CD4-positive, alpha-beta T cell (primary cell): Measurements from ENCODE around the gene PPARD. TPM values are rescaled to one million over a fixed set of nuclear protein-coding genes. Genes with fewer than 3 reads are reported as not detected.

Experiments
- ATAC-seq: fragments of 200-7000 bp; cut with Tn5 transposase; one replicate; pipeline ENCODE4 v1.10.0; 2022; ENCODE audit warnings: mild to moderate bottlenecking; ENCODE audit not compliant: poor library complexity
- CTCF ChIA-PET: fragments of 350-600 bp; sonication (Branson Sonifier 250); formaldehyde crosslinking; loops from one replicate; lab custom pipeline; 2021; ENCODE audit warnings: antibody characterized with exemption, inconsistent platforms; lab: Charles Lee
- POLR2A ChIA-PET: fragments of 350-600 bp; sonication (Branson Sonifier 250); formaldehyde crosslinking; loops from one replicate; lab custom pipeline; 2021; ENCODE audit warnings: antibody characterized with exemption, inconsistent platforms; lab: Charles Lee
- DNase-seq, 14 experiments: peaks; one replicate each; pipeline ENCODE4 v3.0.0-alpha.2; 2013 to 2020; ENCODE audit warnings: mixed read lengths in 2 of 14
- H3K27ac ChIP-seq, 2 donors: one replicate each; pipeline versions ENCODE4 v1.5.1 to v1.7.0; 2013; ENCODE audit warnings: low read length in 2 of 2, low read depth in 1 of 2, mild to moderate bottlenecking in 1 of 2
- H3K27me3 ChIP-seq, 2 experiments: 1 replicate in 1 of 2; 2 replicates in 1 of 2; pipeline versions ENCODE4 v1.6.1 to v1.7.0; 2013; ENCODE audit warnings: low read length in 2 of 2, control low read depth in 1 of 2, mild to moderate bottlenecking in 1 of 2, moderate library complexity in 1 of 2; ENCODE audit not compliant: insufficient read depth in 2 of 2, control insufficient read depth in 1 of 2
- H3K36me3 ChIP-seq: one replicate; pipeline ENCODE4 v1.6.1; 2013; ENCODE audit warnings: low read length, control low read depth; ENCODE audit not compliant: insufficient read depth
- H3K4me1 ChIP-seq: one replicate; pipeline ENCODE4 v1.6.1; 2013; ENCODE audit warnings: low read length, control low read depth; ENCODE audit not compliant: insufficient read depth
- H3K4me3 ChIP-seq: one replicate; pipeline ENCODE4 v1.5.1; 2013; ENCODE audit warnings: mild to moderate bottlenecking, low read length, moderate library complexity
- H3K9me3 ChIP-seq, 2 experiments: 1 replicate in 1 of 2; 2 replicates in 1 of 2; pipeline versions ENCODE4 v1.6.1 to v1.7.0; 2013; ENCODE audit warnings: low read length in 2 of 2, mild to moderate bottlenecking in 2 of 2, control low read depth in 1 of 2, moderate library complexity in 1 of 2; ENCODE audit not compliant: control insufficient read depth in 1 of 2, insufficient read depth in 1 of 2
- H3K27ac Mint-ChIP-seq: one replicate; pipeline ENCODE4 v1.8.0; 2020; ENCODE audit warnings: mixed read lengths
- H3K27me3 Mint-ChIP-seq: one replicate; pipeline ENCODE4 v1.8.0; 2021; ENCODE audit warnings: mixed read lengths
- H3K36me3 Mint-ChIP-seq: one replicate; pipeline ENCODE4 v1.8.0; 2021; ENCODE audit warnings: low read depth, mixed read lengths
- H3K4me1 Mint-ChIP-seq: one replicate; pipeline ENCODE4 v1.8.0; 2021; ENCODE audit warnings: low read depth, mixed read lengths
- H3K4me3 Mint-ChIP-seq: one replicate; pipeline ENCODE4 v1.8.0; 2020; ENCODE audit warnings: mild to moderate bottlenecking, mixed read lengths
- H3K9me3 Mint-ChIP-seq: one replicate; pipeline ENCODE4 v1.8.0; 2020; ENCODE audit warnings: mixed read lengths
- intact Hi-C, 2 experiments: fragments of 100-400 bp; cut with DNase I in 1 of 2; cut with micrococcal nuclease in 1 of 2; formaldehyde crosslinking; loops; one replicate each; pipeline versions ENCODE4 v1.15.1 to v1.9.0; 2023 to 2025; cut with DNase I, micrococcal nuclease
- total RNA-seq, 174 experiments: library from RNA in 2 of 174; stranded (reverse) in 2 of 174; gene quantifications; one replicate each; pipeline ENCODE4 v1.2.3 and lab custom pipeline; 2021 to 2026
- TF ChIP-seq, protein P1 (sequence below): fragments of 200-600 bp; IDR thresholded peaks from one replicate; pipeline ENCODE4 v1.8.0; 2022; ENCODE audit warnings: antibody characterized with exemption, mild to moderate bottlenecking

PPARD gene
- total RNA-seq, 2 experiments from 2014 or later, result 34.1 to 37.0 TPM

DNA sequence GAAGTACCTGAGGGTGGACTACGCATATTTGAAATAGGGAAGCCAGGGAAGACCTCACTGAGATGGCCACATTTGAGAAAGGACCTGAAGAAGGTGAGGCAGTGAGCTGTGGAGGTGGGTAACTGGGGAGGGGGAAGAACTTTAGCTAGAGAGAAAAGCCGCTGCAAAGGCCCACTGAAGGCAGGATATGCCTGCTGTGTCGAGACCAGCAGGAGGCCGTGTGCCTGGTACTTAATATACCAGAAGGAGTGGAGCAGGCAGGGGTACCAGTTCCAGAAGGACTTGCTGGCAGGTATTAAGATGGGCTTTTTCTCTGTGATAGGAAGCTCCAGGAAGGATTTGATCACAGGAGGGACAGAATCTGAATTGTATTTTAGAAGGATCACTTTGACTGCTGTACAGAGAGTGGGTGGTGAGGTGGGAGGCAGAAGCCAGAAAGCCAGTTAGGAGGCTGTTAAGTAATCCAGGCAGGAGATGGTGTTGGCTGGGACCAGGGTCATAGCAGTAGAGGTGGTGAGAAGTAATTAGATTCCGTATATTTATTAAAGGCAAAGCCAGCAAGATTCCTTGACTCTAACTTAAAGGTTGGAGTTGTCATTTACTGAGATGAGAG, 55.6 kb downstream of the PPARD start:
- H3K27me3 Mint-ChIP-seq, result no peaks in the 10 kb centered on the region
- DNase-seq (no peak), ATAC-seq (no peak)
- H3K36me3 ChIP-seq, result peaks cover 5% of the 10 kb centered on the region
- intact Hi-C loops, result loop anchor here in 1 of 2 experiments (10.0 kb wide), 1 partner anchor 53 kb away; the partner anchor contains the start of gene PPARD
- H3K4me1 Mint-ChIP-seq, result peaks cover 38% of the 10 kb centered on the region
- no peak overlapping the region for H3K27ac Mint-ChIP-seq
- H3K9me3 ChIP-seq, result no peaks in the 10 kb centered on the region
- TF ChIP-seq, protein P1, sequence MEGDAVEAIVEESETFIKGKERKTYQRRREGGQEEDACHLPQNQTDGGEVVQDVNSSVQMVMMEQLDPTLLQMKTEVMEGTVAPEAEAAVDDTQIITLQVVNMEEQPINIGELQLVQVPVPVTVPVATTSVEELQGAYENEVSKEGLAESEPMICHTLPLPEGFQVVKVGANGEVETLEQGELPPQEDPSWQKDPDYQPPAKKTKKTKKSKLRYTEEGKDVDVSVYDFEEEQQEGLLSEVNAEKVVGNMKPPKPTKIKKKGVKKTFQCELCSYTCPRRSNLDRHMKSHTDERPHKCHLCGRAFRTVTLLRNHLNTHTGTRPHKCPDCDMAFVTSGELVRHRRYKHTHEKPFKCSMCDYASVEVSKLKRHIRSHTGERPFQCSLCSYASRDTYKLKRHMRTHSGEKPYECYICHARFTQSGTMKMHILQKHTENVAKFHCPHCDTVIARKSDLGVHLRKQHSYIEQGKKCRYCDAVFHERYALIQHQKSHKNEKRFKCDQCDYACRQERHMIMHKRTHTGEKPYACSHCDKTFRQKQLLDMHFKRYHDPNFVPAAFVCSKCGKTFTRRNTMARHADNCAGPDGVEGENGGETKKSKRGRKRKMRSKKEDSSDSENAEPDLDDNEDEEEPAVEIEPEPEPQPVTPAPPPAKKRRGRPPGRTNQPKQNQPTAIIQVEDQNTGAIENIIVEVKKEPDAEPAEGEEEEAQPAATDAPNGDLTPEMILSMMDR, result no peak
- H3K36me3 Mint-ChIP-seq, result peaks cover 29% of the 10 kb centered on the region
- H3K4me1 ChIP-seq, result peaks cover 35% of the 10 kb centered on the region
- no peak overlapping the region for H3K4me3 Mint-ChIP-seq
- ChIA-PET POLR2A (interaction anchor here (1.2 to 1.3 kb wide), 2 partner anchors 10 to 17 kb away, joined by 3 read pairs; no protein-coding TSS in a partner anchor), CTCF (interaction anchor here (1.0 kb wide), 1 partner anchor 51 kb away, joined by 3 read pairs; no protein-coding TSS in a partner anchor)
- H3K4me3 ChIP-seq, result no peak overlapping the region
- no peak overlapping the region for H3K27ac ChIP-seq
- no peaks in the 10 kb centered on the region for H3K9me3 Mint-ChIP-seq
- no peaks in the 10 kb centered on the region for H3K27me3 ChIP-seq

DNA sequence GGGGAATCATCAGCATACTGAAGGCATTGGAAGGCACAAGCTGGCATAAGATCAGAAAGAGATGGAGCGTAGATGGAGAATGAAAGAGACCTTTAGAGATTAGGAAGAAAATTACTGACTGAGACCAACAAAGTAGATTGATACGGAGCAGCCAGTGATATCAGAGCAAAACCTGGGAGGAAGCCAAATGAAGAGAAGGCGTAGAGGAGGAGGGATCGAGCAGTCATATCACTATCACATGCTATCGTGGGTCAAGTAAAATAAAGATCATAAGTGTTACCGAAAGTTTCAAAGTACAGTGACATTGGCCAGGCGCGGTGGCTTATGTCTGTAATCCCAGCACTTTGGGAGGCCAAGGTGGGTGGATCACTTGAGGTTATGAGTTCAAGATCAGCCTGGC, 56.2 kb downstream of the PPARD start:
- peaks cover 29% of the 10 kb centered on the region for H3K36me3 Mint-ChIP-seq
- Histone ChIP-seq H3K27ac (no peak overlapping the region), H3K9me3 (no peaks in the 10 kb centered on the region), H3K4me3 (no peak overlapping the region), H3K4me1 (peaks cover 29% of the 10 kb centered on the region), H3K27me3 (no peaks in the 10 kb centered on the region), H3K36me3 (peaks cover 5% of the 10 kb centered on the region)
- no peak for DNase-seq
- no peaks in the 10 kb centered on the region for H3K27me3 Mint-ChIP-seq
- intact Hi-C loops, result loop anchor here in 1 of 2 experiments (10.0 kb wide), 1 partner anchor 54 kb away; the partner anchor contains the start of gene PPARD
- TF ChIP-seq, protein P1, result no peak
- ATAC-seq, result no peak
- H3K4me1 Mint-ChIP-seq, result peaks cover 33% of the 10 kb centered on the region
- CTCF ChIA-PET, result interaction anchor here (1.0 kb wide), 1 partner anchor 51 kb away, joined by 3 read pairs; no protein-coding TSS in a partner anchor
- POLR2A ChIA-PET, result interaction anchor here (1.3 kb wide), 1 partner anchor 17 kb away, joined by 3 read pairs; no protein-coding TSS in a partner anchor
- no peak overlapping the region for H3K27ac Mint-ChIP-seq
- no peaks in the 10 kb centered on the region for H3K9me3 Mint-ChIP-seq
- H3K4me3 Mint-ChIP-seq, result no peak overlapping the region

DNA sequence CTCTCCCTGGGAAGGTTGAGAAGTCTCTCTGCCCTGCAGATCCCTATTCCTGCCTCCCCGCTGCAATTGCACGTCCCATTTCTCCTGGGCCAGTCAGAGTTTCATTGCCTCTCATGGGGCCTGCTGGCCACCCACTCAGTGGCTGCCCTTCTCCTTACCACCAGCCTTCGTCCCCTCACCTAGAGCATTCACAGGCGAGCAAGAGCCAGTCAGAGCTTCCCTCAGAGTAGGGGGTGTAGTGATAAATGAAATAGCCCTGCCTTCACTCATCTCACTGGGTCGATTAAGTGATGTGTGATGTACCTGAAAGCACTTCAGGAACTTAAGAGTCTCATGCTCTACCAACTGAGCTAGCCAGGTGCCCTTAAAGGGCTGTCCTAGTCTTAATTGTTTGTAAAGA, 57.8 kb downstream of the PPARD start:
- no peaks in the 10 kb centered on the region for H3K27me3 Mint-ChIP-seq
- ATAC-seq (no peak), DNase-seq (no peak)
- TF ChIP-seq, protein P1, result no peak
- ChIA-PET CTCF (no interaction called here), POLR2A (no interaction called here)
- no peaks in the 10 kb centered on the region for H3K9me3 Mint-ChIP-seq
- Histone ChIP-seq H3K27me3 (no peaks in the 10 kb centered on the region), H3K4me1 (peaks cover 14% of the 10 kb centered on the region), H3K9me3 (no peaks in the 10 kb centered on the region), H3K4me3 (no peak overlapping the region), H3K27ac (no peak overlapping the region), H3K36me3 (peaks cover 5% of the 10 kb centered on the region)
- H3K27ac Mint-ChIP-seq, result peak overlapping the region; percentile 69
- peaks cover 27% of the 10 kb centered on the region for H3K36me3 Mint-ChIP-seq
- peaks cover 20% of the 10 kb centered on the region for H3K4me1 Mint-ChIP-seq
- H3K4me3 Mint-ChIP-seq, result no peak overlapping the region
- intact Hi-C loops, result no loop called here
